ENCODE measurements around the gene GSG1.

The GSG1 gene

DNA sequence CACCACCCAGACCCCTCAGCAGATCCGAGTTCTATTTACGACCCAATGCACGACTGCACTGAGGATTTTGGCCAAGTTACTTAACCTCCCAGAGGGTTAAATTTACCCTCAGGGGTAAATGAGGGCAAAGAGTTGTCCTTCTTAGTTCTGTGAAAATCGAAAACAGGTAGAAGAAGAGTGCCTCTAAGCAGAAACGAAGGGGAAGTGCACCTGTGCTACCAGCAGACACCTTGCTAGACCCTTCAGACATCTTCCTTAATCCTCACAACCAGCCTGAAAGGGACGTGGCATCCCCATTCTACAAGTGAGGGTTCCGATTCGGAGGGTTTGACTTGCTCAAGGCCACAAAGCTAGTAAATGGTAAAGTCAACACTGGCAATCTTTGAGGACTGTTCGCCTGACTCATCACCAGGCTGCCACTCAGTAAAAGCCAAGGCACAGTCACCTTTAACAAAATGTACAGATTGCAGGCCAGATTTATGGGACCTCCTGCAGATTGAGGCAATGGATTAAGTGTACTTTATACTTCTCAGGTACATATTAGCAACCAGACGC lies 1.6 kb downstream of the GSG1 start:
- no peak for DNase-seq (ENCODE audit: low read depth)
- no peak overlapping the region for H3K4me3 ChIP-seq (ENCODE audit: low read depth, low read length)
- TF ChIP-seq, protein P1, sequence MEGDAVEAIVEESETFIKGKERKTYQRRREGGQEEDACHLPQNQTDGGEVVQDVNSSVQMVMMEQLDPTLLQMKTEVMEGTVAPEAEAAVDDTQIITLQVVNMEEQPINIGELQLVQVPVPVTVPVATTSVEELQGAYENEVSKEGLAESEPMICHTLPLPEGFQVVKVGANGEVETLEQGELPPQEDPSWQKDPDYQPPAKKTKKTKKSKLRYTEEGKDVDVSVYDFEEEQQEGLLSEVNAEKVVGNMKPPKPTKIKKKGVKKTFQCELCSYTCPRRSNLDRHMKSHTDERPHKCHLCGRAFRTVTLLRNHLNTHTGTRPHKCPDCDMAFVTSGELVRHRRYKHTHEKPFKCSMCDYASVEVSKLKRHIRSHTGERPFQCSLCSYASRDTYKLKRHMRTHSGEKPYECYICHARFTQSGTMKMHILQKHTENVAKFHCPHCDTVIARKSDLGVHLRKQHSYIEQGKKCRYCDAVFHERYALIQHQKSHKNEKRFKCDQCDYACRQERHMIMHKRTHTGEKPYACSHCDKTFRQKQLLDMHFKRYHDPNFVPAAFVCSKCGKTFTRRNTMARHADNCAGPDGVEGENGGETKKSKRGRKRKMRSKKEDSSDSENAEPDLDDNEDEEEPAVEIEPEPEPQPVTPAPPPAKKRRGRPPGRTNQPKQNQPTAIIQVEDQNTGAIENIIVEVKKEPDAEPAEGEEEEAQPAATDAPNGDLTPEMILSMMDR (IDR thresholded peaks at IDR 0.05; ENCODE audit: insufficient read depth, low read depth, low read length, missing control alignments) = no peak

DNA sequence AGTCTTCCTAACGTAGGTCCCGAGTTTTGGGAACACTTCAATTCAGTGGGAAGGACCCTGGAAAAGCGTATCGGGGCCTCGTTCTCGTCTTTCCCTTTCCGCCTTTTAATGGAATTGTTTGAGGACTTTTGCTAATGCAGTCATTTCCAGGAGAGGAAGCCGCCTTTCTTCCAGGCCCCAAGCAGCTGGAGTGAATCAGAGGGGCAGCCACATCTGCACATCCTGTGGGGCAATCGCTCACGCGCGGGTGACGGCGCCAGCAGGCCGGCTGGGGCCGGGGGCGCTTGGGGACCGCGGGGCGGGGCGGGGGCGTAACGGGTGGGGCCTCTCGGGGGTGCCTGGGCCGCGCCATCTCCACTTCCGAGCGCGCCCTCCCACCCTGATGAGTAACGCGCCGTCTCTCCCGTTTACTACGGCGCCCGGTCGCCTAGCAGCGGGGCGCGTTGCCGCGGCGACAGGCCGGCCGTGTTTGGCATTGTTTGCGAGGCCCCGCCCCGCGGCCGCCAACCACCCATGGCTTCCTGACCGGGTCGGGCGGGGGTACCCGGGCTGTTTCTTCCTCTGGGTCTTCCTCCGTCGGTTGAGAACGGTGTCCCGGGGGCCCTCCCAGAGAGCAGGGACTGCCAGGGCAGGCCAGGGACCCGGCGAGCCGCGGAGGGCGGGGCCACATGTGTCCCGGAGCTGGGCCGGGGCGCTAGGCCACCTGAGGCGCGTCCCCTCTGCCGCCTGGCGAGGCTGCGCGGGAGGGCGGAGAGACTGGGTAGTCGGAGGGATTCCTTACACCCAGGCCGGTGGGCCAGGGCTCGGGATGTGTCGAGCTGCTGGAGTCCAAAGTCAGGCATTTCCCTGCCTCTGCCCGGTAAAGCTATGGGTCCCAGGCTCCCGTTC lies 2.3 kb downstream of the GSG1 start:
- TF ChIP-seq, protein P1 (IDR thresholded peaks at IDR 0.05; ENCODE audit: insufficient read depth, low read depth, low read length, missing control alignments) = no peak
- peak; percentile 80 for DNase-seq (ENCODE audit: low read depth)

DNA sequence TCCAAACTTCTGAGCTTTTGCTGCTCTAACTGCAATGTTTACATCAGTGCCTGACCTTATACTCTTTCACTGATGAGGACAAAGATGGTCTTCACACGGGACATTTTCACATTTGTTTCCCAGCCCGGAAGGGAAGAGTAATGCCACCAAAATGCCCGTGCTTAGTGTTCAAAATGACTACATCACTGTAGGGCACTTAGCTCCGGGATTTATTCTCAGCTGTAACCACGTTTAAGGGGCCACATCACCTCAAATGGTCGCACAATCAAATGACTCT lies 2.9 kb downstream of the GSG1 start:
- TF ChIP-seq, protein P1 (IDR thresholded peaks at IDR 0.05; ENCODE audit: insufficient read depth, low read depth, low read length, missing control alignments) = no peak
- no peak for DNase-seq (ENCODE audit: low read depth)
- H3K4me3 ChIP-seq (ENCODE audit: low read depth, low read length) = peak overlapping the region; percentile 42; the same call in 1 of the 2 replicates

More for the DNA sequence above, 2.3 kb downstream of the GSG1 start:
- peak overlapping the region; percentile 46 for H3K4me3 ChIP-seq (ENCODE audit: low read depth, low read length)

DNA sequence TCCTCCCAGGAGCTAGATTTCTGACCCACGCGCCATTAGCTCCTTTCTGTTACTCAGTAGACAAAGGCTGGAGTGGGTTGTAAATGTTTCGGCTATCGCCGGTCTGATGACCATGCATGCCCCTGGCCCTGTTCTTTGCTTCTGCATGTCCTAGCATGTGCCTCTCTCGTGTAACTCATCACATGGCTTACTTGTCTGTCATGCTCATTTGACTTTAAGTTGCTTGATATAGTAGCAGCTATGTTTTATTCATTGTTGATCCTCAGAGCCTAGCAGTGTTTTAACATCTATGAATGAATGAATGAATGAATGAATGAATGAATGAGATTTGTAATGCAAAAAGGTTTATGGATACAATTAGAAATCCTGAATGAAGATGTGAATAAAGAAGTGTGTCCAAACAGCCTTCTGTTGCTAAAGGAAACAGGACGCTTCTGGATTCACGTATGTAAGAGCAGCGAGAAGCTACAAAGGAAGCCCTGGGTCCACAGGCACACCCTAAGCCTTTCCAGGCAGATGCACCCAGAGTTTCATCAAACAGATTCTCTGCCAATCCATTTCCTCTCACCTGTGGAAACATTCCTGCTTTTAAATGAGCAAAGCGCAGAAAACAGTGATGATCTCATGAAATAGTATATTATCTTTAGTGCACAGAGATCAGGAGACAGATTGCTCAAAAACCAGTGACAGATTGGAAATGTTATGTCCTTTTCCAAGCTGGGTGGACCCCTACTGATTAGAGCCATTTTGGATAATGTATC lies 3.4 kb downstream of the GSG1 start:
- DNase-seq (ENCODE audit: low read depth) = no peak
- H3K4me3 ChIP-seq (ENCODE audit: low read depth, low read length) = no peak overlapping the region
- TF ChIP-seq, protein P1 (IDR thresholded peaks at IDR 0.05; ENCODE audit: insufficient read depth, low read depth, low read length, missing control alignments) = no peak

DNA sequence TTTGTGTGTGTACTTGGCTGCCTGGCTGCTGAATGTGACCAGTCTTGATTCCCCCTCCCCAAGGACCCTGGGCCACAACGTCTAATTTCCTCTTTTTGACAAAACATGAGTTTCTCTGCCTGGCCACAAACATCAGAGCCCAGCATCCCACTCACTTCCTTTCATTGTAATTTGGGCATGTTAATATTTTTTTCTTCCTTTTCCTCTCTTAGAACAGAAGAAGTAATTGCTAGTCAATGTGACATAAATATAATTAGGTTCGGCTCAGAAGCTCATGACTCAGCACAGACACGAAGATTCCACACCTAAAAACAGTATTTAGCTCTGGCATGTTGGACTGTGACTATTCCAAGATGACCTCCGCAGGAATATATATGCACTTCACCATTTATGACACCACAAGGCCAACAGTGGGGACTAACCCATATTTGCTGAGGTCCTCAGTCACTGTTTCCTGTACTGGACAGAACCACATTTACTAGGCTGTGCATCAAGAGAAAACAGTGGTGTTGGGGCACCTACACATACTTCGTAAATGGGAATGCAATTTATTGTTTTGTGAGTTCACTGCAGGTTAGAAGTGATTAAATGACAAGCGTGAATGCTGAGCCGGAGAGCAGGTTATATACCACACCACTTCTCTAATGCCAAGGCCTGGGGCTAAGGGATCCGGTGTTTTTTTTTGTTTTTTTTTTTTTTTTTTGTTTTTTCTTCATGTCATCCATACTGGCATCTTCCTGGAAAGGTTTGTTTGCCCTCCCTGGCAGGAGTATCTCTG lies 4.2 kb downstream of the GSG1 start:
- no peak overlapping the region for H3K4me3 ChIP-seq (ENCODE audit: low read depth, low read length)
- TF ChIP-seq, protein P1 (IDR thresholded peaks at IDR 0.05; ENCODE audit: insufficient read depth, low read depth, low read length, missing control alignments) = no peak
- no peak for DNase-seq (ENCODE audit: low read depth)

DNA sequence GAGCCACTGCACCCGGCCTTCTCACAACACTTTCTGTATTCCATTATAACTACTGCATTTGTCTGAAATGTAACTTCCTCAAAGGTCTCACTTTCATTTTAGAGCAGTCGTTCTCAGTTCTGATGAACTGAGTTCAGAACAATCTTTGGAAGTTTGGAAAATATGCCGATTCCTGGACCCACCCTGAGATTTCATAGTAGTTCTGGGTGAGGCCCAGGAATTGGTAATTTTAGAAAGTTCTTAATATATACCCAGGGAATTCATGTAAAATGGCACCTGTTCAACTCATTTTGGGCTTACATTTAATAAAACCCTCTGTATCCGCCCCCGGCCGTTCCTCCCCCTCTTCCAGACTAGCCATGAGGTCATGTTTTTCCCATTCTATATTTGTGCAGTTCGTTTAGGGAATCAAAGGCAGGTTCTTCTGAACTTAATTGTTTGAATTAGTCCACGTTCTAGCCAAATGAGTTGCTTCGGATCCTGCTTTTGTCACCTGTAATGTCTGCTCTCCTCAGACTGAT lies 5.9 kb downstream of the GSG1 start:
- DNase-seq (ENCODE audit: low read depth) = peak; percentile 32
- peak overlapping the region; percentile 32 for H3K4me3 ChIP-seq (ENCODE audit: low read depth, low read length)
- TF ChIP-seq, protein P1 (IDR thresholded peaks at IDR 0.05; ENCODE audit: insufficient read depth, low read depth, low read length, missing control alignments) = no peak
